ENCODE results near the gene CIZ1. TPM values are rescaled to one million over a fixed set of nuclear protein-coding genes. Genes with fewer than 3 reads are reported as not detected.
A peak's percentile ranks its signal among the peaks of the same experiment; 100 is the strongest.

Gene CIZ1
- total and polyA plus RNA-seq, 9 of the 15 experiments (the other 6 are each of a cell fraction or from before 2014, with no cell fraction given) = 6.6 to 329 (median 87.8) TPM

DNA sequence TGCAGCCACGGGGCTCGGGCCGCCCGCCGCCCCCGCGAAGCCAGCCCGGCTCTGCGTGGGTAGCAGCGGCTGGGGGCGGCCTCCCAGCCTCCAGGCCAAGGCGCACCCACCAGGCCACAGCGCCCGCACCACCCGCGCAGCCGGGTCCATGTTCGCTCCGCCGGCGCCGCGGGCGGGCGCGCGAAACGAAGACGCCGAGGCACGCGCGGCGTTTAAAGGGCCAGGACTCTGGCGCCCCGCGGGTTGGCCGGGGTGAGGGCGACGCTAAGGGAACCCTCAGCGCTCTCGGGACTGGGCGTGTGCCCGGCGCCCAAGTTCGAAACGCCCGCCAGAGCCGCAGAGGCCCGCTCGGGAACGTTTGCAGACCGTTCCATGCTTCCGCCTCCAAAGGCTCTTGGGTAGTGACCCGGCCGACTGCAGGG lies 63.8 kb downstream of the CIZ1 start, which contains the start of gene PTGES2:
Gene PTGES2 (minus strand): TSS at position 162 of the 422 bp plus-strand sequence. CDS start 12 bp downstream, at position 150.
- H3K27me3 ChIP-seq (ENCODE audit: control insufficient read depth in 2 of 2, insufficient read depth in 2 of 2, low read length in 2 of 2) = no peaks in the 10 kb centered on the region
- peak within 1 kb of the TSS; percentile 95 for H3K4me2 ChIP-seq (ENCODE audit: insufficient read depth, low read length)
- peaks cover 10 to 42% of the 10 kb centered on the region in 2 experiments for H3K4me1 ChIP-seq (replicated peaks in 1 of 2; ENCODE audit: control insufficient read depth in 2 of 2, insufficient read depth in 2 of 2, low read length in 2 of 2)
- CTCF ChIA-PET (ENCODE audit: low intra/inter-chr PET ratio) = interaction anchor here (0.6 kb wide), 1 partner anchor 61 kb away, joined by 3 read pairs; the partner anchor contains the start of gene NAIF1
- peak within 1 kb of the TSS; percentile 93 for H3K27ac ChIP-seq (ENCODE audit: extremely low read depth, low read depth, low read length)
- H2AFZ ChIP-seq (ENCODE audit: low read depth, low read length) = peak within 1 kb of the TSS; percentile 93
- intact Hi-C loops (cut with micrococcal nuclease) = loop anchor here (5.0 to 10.0 kb wide), 3 partner anchors 67 to 285 kb away; partner anchors contain the start of genes CIZ1, GOLGA2 and SWI5
- in situ Hi-C loops (cut with MboI) = no loop called here
- H3K36me3 ChIP-seq (ENCODE audit: control insufficient read depth, insufficient read depth, low read length) = peaks cover 36% of the 10 kb centered on the region
- POLR2A ChIA-PET = interaction anchor here (1.6 to 2.0 kb wide), 2 partner anchors 10 to 60 kb away, joined by 4 read pairs; partner anchors contain the start of gene SLC25A25
- peaks cover 38% of the 10 kb centered on the region for H3K79me2 ChIP-seq (ENCODE audit: control insufficient read depth, insufficient read depth, low read length)
- peak within 1 kb of the TSS; percentile 98 for H3K4me3 ChIP-seq
- H3K9ac ChIP-seq (ENCODE audit: insufficient read depth in 1 of 2, low read depth in 2 of 2, low read length in 2 of 2) = peak within 1 kb of the TSS; percentile 95 to 99
- WGBS (ENCODE audit: insufficient coverage, low coverage, missing lambda C conversion rate) = 1% methylated on average over 45 of the region's 56 CpGs
- no TSS peak for BruUV-seq (replicated peaks)
- no peak for FAIRE-seq
- H3K9me1 ChIP-seq (ENCODE audit: control insufficient read depth, insufficient read depth, low read length) = no peaks in the 10 kb centered on the region
- peaks cover 8% of the 10 kb centered on the region; the same call in 1 of the 2 replicates for H4K20me1 ChIP-seq (replicated peaks; ENCODE audit: control insufficient read depth, insufficient read depth, low read length)
- ATAC-seq = peak; percentile 86
- peak; percentile 75 to 92 (median 81) for DNase-seq (ENCODE audit: extremely low read depth in 1 of 4, low spot score in 3 of 4)
- no peaks in the 10 kb centered on the region for H3K9me3 ChIP-seq (replicated peaks; ENCODE audit: control insufficient read depth, insufficient read depth, low read depth, low read length)
- no peak for TF ChIP-seq ATF1 (CRISPR knock-in tag; IDR thresholded peaks at IDR 0.05)
- peak; percentile 66 for TF ChIP-seq ATF1 (tag; IDR thresholded peaks at IDR 0.05)
- TF ChIP-seq, protein P1, sequence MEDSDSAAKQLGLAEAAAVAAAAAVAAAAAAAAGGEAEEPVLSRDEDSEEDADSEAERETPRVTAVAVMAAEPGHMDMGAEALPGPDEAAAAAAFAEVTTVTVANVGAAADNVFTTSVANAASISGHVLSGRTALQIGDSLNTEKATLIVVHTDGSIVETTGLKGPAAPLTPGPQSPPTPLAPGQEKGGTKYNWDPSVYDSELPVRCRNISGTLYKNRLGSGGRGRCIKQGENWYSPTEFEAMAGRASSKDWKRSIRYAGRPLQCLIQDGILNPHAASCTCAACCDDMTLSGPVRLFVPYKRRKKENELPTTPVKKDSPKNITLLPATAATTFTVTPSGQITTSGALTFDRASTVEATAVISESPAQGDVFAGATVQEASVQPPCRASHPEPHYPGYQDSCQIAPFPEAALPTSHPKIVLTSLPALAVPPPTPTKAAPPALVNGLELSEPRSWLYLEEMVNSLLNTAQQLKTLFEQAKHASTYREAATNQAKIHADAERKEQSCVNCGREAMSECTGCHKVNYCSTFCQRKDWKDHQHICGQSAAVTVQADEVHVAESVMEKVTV (CRISPR knock-in tag; IDR thresholded peaks at IDR 0.05) = no peak
- TF ChIP-seq, protein P2, sequence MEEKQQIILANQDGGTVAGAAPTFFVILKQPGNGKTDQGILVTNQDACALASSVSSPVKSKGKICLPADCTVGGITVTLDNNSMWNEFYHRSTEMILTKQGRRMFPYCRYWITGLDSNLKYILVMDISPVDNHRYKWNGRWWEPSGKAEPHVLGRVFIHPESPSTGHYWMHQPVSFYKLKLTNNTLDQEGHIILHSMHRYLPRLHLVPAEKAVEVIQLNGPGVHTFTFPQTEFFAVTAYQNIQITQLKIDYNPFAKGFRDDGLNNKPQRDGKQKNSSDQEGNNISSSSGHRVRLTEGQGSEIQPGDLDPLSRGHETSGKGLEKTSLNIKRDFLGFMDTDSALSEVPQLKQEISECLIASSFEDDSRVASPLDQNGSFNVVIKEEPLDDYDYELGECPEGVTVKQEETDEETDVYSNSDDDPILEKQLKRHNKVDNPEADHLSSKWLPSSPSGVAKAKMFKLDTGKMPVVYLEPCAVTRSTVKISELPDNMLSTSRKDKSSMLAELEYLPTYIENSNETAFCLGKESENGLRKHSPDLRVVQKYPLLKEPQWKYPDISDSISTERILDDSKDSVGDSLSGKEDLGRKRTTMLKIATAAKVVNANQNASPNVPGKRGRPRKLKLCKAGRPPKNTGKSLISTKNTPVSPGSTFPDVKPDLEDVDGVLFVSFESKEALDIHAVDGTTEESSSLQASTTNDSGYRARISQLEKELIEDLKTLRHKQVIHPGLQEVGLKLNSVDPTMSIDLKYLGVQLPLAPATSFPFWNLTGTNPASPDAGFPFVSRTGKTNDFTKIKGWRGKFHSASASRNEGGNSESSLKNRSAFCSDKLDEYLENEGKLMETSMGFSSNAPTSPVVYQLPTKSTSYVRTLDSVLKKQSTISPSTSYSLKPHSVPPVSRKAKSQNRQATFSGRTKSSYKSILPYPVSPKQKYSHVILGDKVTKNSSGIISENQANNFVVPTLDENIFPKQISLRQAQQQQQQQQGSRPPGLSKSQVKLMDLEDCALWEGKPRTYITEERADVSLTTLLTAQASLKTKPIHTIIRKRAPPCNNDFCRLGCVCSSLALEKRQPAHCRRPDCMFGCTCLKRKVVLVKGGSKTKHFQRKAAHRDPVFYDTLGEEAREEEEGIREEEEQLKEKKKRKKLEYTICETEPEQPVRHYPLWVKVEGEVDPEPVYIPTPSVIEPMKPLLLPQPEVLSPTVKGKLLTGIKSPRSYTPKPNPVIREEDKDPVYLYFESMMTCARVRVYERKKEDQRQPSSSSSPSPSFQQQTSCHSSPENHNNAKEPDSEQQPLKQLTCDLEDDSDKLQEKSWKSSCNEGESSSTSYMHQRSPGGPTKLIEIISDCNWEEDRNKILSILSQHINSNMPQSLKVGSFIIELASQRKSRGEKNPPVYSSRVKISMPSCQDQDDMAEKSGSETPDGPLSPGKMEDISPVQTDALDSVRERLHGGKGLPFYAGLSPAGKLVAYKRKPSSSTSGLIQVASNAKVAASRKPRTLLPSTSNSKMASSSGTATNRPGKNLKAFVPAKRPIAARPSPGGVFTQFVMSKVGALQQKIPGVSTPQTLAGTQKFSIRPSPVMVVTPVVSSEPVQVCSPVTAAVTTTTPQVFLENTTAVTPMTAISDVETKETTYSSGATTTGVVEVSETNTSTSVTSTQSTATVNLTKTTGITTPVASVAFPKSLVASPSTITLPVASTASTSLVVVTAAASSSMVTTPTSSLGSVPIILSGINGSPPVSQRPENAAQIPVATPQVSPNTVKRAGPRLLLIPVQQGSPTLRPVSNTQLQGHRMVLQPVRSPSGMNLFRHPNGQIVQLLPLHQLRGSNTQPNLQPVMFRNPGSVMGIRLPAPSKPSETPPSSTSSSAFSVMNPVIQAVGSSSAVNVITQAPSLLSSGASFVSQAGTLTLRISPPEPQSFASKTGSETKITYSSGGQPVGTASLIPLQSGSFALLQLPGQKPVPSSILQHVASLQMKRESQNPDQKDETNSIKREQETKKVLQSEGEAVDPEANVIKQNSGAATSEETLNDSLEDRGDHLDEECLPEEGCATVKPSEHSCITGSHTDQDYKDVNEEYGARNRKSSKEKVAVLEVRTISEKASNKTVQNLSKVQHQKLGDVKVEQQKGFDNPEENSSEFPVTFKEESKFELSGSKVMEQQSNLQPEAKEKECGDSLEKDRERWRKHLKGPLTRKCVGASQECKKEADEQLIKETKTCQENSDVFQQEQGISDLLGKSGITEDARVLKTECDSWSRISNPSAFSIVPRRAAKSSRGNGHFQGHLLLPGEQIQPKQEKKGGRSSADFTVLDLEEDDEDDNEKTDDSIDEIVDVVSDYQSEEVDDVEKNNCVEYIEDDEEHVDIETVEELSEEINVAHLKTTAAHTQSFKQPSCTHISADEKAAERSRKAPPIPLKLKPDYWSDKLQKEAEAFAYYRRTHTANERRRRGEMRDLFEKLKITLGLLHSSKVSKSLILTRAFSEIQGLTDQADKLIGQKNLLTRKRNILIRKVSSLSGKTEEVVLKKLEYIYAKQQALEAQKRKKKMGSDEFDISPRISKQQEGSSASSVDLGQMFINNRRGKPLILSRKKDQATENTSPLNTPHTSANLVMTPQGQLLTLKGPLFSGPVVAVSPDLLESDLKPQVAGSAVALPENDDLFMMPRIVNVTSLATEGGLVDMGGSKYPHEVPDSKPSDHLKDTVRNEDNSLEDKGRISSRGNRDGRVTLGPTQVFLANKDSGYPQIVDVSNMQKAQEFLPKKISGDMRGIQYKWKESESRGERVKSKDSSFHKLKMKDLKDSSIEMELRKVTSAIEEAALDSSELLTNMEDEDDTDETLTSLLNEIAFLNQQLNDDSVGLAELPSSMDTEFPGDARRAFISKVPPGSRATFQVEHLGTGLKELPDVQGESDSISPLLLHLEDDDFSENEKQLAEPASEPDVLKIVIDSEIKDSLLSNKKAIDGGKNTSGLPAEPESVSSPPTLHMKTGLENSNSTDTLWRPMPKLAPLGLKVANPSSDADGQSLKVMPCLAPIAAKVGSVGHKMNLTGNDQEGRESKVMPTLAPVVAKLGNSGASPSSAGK (IDR thresholded peaks at IDR 0.05) = no peak
- TF ChIP-seq, protein P3, sequence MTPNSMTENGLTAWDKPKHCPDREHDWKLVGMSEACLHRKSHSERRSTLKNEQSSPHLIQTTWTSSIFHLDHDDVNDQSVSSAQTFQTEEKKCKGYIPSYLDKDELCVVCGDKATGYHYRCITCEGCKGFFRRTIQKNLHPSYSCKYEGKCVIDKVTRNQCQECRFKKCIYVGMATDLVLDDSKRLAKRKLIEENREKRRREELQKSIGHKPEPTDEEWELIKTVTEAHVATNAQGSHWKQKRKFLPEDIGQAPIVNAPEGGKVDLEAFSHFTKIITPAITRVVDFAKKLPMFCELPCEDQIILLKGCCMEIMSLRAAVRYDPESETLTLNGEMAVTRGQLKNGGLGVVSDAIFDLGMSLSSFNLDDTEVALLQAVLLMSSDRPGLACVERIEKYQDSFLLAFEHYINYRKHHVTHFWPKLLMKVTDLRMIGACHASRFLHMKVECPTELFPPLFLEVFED (CRISPR knock-in tag; conservative IDR thresholded peaks at IDR 0.05) = no peak
- TF ChIP-seq MAFK (IDR thresholded peaks at IDR 0.05; ENCODE audit: low read length) = no peak
- no peak for TF ChIP-seq ZNF764 (CRISPR knock-in tag; IDR thresholded peaks at IDR 0.05; ENCODE audit: low read depth)
- TF ChIP-seq RAD21 (CRISPR knock-in tag; conservative IDR thresholded peaks at IDR 0.05 in 1 of 2, IDR thresholded peaks at IDR 0.05 in 1 of 2) = no peak

Data from K562 (cell line).